Mesothelial cell of epicardium (in vitro differentiated cells): ENCODE data around the gene DHX9. TPM values are rescaled to one million over a fixed set of nuclear protein-coding genes. Genes with fewer than 3 reads are reported as not detected.
A peak's percentile ranks its signal among the peaks of the same experiment; 100 is the strongest.

Experiments
- DNase-seq, 2 experiments: peaks; one replicate each; pipeline ENCODE4 v3.0.0; 2021; ENCODE audit warnings: low spot score in 2 of 2; ENCODE audit not compliant: unreplicated experiment in 2 of 2
- H3K27ac Mint-ChIP-seq: 2 replicates; pipeline ENCODE4 v1.8.0; 2021; ENCODE audit warnings: mixed read lengths
- H3K27me3 Mint-ChIP-seq: 2 replicates; pipeline ENCODE4 v1.8.0; 2021; ENCODE audit warnings: low read depth, mixed read lengths
- H3K36me3 Mint-ChIP-seq: 2 replicates; pipeline ENCODE4 v1.8.0; 2021; ENCODE audit warnings: mixed read lengths
- H3K4me1 Mint-ChIP-seq: 2 replicates; pipeline ENCODE4 v1.8.0; 2021; ENCODE audit warnings: mixed read lengths
- H3K4me3 Mint-ChIP-seq: 2 replicates; pipeline ENCODE4 v1.8.0; 2021; ENCODE audit warnings: mild to moderate bottlenecking, moderate library complexity, mixed read lengths
- H3K9me3 Mint-ChIP-seq: 2 replicates; pipeline ENCODE4 v1.8.0; 2021; ENCODE audit warnings: mixed read lengths
- total RNA-seq: library from RNA; stranded (reverse); gene quantifications from 3 replicates; pipeline ENCODE4 v1.2.1, GENCODE V29; 2021
- TF ChIP-seq, protein P1 (sequence below): fragments of 200-600 bp; sonication (generic); IDR thresholded peaks from one replicate; pipeline ENCODE4 v1.5.0; 2021; ENCODE audit warnings: antibody characterized with exemption; ENCODE audit not compliant: unreplicated experiment

Gene DHX9
- total RNA-seq, 1 donor from 2014 or later: 250 TPM

- H3K36me3 Mint-ChIP-seq: peaks cover 15% of the 10 kb centered on the region
- no peaks in the 10 kb centered on the region for H3K27me3 Mint-ChIP-seq
- H3K4me3 Mint-ChIP-seq: peak overlapping the region; percentile 49
- H3K9me3 Mint-ChIP-seq: no peaks in the 10 kb centered on the region
- TF ChIP-seq, protein P1, sequence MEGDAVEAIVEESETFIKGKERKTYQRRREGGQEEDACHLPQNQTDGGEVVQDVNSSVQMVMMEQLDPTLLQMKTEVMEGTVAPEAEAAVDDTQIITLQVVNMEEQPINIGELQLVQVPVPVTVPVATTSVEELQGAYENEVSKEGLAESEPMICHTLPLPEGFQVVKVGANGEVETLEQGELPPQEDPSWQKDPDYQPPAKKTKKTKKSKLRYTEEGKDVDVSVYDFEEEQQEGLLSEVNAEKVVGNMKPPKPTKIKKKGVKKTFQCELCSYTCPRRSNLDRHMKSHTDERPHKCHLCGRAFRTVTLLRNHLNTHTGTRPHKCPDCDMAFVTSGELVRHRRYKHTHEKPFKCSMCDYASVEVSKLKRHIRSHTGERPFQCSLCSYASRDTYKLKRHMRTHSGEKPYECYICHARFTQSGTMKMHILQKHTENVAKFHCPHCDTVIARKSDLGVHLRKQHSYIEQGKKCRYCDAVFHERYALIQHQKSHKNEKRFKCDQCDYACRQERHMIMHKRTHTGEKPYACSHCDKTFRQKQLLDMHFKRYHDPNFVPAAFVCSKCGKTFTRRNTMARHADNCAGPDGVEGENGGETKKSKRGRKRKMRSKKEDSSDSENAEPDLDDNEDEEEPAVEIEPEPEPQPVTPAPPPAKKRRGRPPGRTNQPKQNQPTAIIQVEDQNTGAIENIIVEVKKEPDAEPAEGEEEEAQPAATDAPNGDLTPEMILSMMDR: no peak
- DNase-seq: no peak
- peak overlapping the region; percentile 51 for H3K27ac Mint-ChIP-seq
- peaks cover 41% of the 10 kb centered on the region for H3K4me1 Mint-ChIP-seq
These were observed 3.1 kb downstream of the DHX9 start for GRCh38 chr1:182842265-182842664.

DNA sequence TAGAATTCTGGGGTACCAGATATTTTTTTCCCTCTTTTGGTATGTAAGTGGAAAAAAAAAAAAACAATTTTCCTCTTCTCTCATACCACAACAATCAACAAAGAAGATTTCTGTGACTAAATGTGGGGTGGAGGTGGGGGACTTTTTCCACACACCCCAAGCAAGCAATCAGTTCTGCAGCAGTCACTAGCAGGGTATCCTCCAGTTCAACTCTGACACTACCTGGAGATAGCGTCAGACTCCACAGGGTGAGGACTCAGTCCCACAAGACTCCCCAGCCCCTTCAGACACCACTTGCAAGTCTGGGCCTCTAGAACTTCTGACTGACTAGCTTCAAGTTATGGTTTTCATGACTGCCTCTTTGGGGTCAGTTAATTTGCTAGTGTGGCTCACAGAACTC, 6.2 kb downstream of the DHX9 start:
- no peaks in the 10 kb centered on the region for H3K27me3 Mint-ChIP-seq
- H3K36me3 Mint-ChIP-seq: peaks cover 40% of the 10 kb centered on the region
- H3K4me1 Mint-ChIP-seq: peaks cover 33% of the 10 kb centered on the region
- TF ChIP-seq, protein P1: no peak
- DNase-seq: no peak
- no peak overlapping the region for H3K4me3 Mint-ChIP-seq
- no peak overlapping the region for H3K27ac Mint-ChIP-seq
- H3K9me3 Mint-ChIP-seq: no peaks in the 10 kb centered on the region

GRCh38 chr1:182845894-182846293, 6.7 kb downstream of the DHX9 start:
- Mint-ChIP-seq H3K4me1 (peaks cover 28% of the 10 kb centered on the region), H3K9me3 (no peaks in the 10 kb centered on the region), H3K36me3 (peaks cover 43% of the 10 kb centered on the region), H3K4me3 (no peak overlapping the region), H3K27me3 (no peaks in the 10 kb centered on the region), H3K27ac (peak overlapping the region; percentile 30)
- no peak for DNase-seq
- TF ChIP-seq, protein P1: no peak

DNA sequence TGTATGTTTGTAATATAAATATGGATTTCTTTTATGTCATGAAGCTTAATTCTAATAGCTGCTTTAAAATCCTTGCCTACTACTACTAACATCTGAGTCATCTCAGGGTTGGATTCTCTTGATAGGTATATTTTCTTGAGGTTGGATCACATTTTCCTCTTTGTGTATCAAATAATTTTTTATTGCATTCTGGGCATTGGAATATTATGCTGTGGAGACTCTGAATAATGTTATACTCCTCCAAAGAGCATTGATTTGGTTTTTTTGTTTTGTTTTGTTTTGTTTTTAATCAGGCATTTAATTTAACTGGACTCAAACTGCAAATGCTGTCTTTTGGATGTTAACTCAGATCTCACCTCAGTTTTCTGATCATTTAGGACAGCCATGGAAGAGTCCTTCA, 8.0 kb downstream of the DHX9 start:
- Mint-ChIP-seq H3K27me3 (no peaks in the 10 kb centered on the region), H3K36me3 (peaks cover 46% of the 10 kb centered on the region), H3K4me3 (no peak overlapping the region), H3K4me1 (peaks cover 20% of the 10 kb centered on the region), H3K9me3 (no peaks in the 10 kb centered on the region), H3K27ac (no peak overlapping the region)
- TF ChIP-seq, protein P1: no peak
- DNase-seq: no peak

- Mint-ChIP-seq H3K36me3 (peaks cover 52% of the 10 kb centered on the region), H3K4me1 (peaks cover 5% of the 10 kb centered on the region), H3K27ac (no peak overlapping the region), H3K4me3 (no peak overlapping the region), H3K27me3 (no peaks in the 10 kb centered on the region), H3K9me3 (no peaks in the 10 kb centered on the region)
- TF ChIP-seq, protein P1: no peak
- no peak for DNase-seq
These were observed 9.6 kb downstream of the DHX9 start for GRCh38 chr1:182848736-182849135.

- Mint-ChIP-seq H3K36me3 (peaks cover 59% of the 10 kb centered on the region), H3K27me3 (no peaks in the 10 kb centered on the region), H3K27ac (no peak overlapping the region), H3K4me3 (no peak overlapping the region), H3K4me1 (no peaks in the 10 kb centered on the region), H3K9me3 (no peaks in the 10 kb centered on the region)
- no peak for DNase-seq
- TF ChIP-seq, protein P1: no peak
These were observed 11.2 kb downstream of the DHX9 start for GRCh38 chr1:182850319-182850718.
